Measurements from ENCODE around the gene COL5A1.

COL5A1 gene

GRCh38 chr9:134648701-134649530 is 7.3 kb downstream of the COL5A1 start:
- H3K4ac ChIP-seq (ENCODE audit: low read depth in 1 of 2, low read length in 2 of 2), result no peak overlapping the region
- H3K36me3 ChIP-seq (ENCODE audit: control insufficient read depth in 1 of 2, insufficient read depth in 2 of 2, low read depth in 1 of 2, low read length in 2 of 2), result peaks cover 11 to 61% of the 10 kb centered on the region in 2 experiments
- no peak overlapping the region for H2BK15ac ChIP-seq (ENCODE audit: low read depth, poor library complexity, severe bottlenecking)
- no peaks in the 10 kb centered on the region for H3K27me3 ChIP-seq (ENCODE audit: control insufficient read depth in 1 of 2, insufficient read depth in 1 of 2, low read length in 2 of 2)
- no peak overlapping the region for H4K91ac ChIP-seq (ENCODE audit: low read length)
- H4K8ac ChIP-seq (ENCODE audit: low read length), result no peak overlapping the region
- peak; percentile 76 for DNase-seq
- H3K4me1 ChIP-seq (ENCODE audit: control insufficient read depth, insufficient read depth, low read depth, low read length), result peaks cover 42% of the 10 kb centered on the region
- H3K9ac ChIP-seq (ENCODE audit: low read length), result peak overlapping the region; percentile 20
- H3K79me1 ChIP-seq (replicated peaks; ENCODE audit: low read length, poor library complexity, severe bottlenecking), result peaks cover 31% of the 10 kb centered on the region
- H3K14ac ChIP-seq (ENCODE audit: low read length in 2 of 2), result peak overlapping the region in 1 of 2 experiments; percentile 5
- peak overlapping the region in 1 of 2 experiments; percentile 61 for H3K18ac ChIP-seq (ENCODE audit: low read depth in 1 of 2, low read length in 2 of 2)
- 87% methylated on average over 20 of the region's 20 CpGs for WGBS
- H2AFZ ChIP-seq (ENCODE audit: low read depth, low read length), result no peak overlapping the region
- no peak overlapping the region for H3K27ac ChIP-seq (ENCODE audit: low read length, poor library complexity, severe bottlenecking)
- no peaks in the 10 kb centered on the region for H3K9me3 ChIP-seq (ENCODE audit: control insufficient read depth, low read length)
- H2BK5ac ChIP-seq (ENCODE audit: low read depth, low read length, poor library complexity, severe bottlenecking), result no peak overlapping the region
- H3K4me3 ChIP-seq (ENCODE audit: insufficient read depth in 1 of 2, low read depth in 1 of 2, low read length in 2 of 2), result no peak overlapping the region
- no peak overlapping the region for H3K4me2 ChIP-seq (ENCODE audit: low read length, poor library complexity, severe bottlenecking)
- no peak overlapping the region for H2BK12ac ChIP-seq (ENCODE audit: low read length in 2 of 2)
- no peak overlapping the region for H2BK120ac ChIP-seq (ENCODE audit: low read depth, low read length)
- H2AK5ac ChIP-seq (ENCODE audit: low read length, severe bottlenecking), result no peak overlapping the region
- H3K23ac ChIP-seq (ENCODE audit: low read length in 2 of 2), result no peak overlapping the region

GRCh38 chr9:134650431-134651190 is 9.0 kb downstream of the COL5A1 start:
- no peak overlapping the region for H2BK5ac ChIP-seq (ENCODE audit: low read depth, low read length, poor library complexity, severe bottlenecking)
- H3K9me3 ChIP-seq (ENCODE audit: control insufficient read depth, low read length), result no peaks in the 10 kb centered on the region
- H3K14ac ChIP-seq (ENCODE audit: low read length in 2 of 2), result no peak overlapping the region
- peak overlapping the region in 1 of 2 experiments; percentile 23 for H2BK12ac ChIP-seq (ENCODE audit: low read length in 2 of 2)
- no peak for DNase-seq
- peaks cover 36% of the 10 kb centered on the region for H3K79me1 ChIP-seq (replicated peaks; ENCODE audit: low read length, poor library complexity, severe bottlenecking)
- H4K8ac ChIP-seq (ENCODE audit: low read length), result no peak overlapping the region
- H4K91ac ChIP-seq (ENCODE audit: low read length), result peak overlapping the region; percentile 5
- no peak overlapping the region for H3K27ac ChIP-seq (ENCODE audit: low read length, poor library complexity, severe bottlenecking)
- H3K36me3 ChIP-seq (ENCODE audit: control insufficient read depth in 1 of 2, insufficient read depth in 2 of 2, low read depth in 1 of 2, low read length in 2 of 2), result peaks cover 11 to 64% of the 10 kb centered on the region in 2 experiments
- no peak overlapping the region for H3K4me3 ChIP-seq (ENCODE audit: insufficient read depth in 1 of 2, low read depth in 1 of 2, low read length in 2 of 2)
- H3K4me2 ChIP-seq (ENCODE audit: low read length, poor library complexity, severe bottlenecking), result no peak overlapping the region
- 97% methylated on average over 26 of the region's 26 CpGs for WGBS
- H2AFZ ChIP-seq (ENCODE audit: low read depth, low read length), result no peak overlapping the region
- no peak overlapping the region for H3K23ac ChIP-seq (ENCODE audit: low read length in 2 of 2)
- no peak overlapping the region for H2BK120ac ChIP-seq (ENCODE audit: low read depth, low read length)
- no peak overlapping the region for H2AK5ac ChIP-seq (ENCODE audit: low read length, severe bottlenecking)
- peak overlapping the region in 1 of 2 experiments; percentile 14 for H3K18ac ChIP-seq (ENCODE audit: low read depth in 1 of 2, low read length in 2 of 2)
- no peak overlapping the region for H3K4ac ChIP-seq (ENCODE audit: low read depth in 1 of 2, low read length in 2 of 2)
- no peak overlapping the region for H3K9ac ChIP-seq (ENCODE audit: low read length)
- no peak overlapping the region for H2BK15ac ChIP-seq (ENCODE audit: low read depth, poor library complexity, severe bottlenecking)
- peaks cover 47% of the 10 kb centered on the region for H3K4me1 ChIP-seq (ENCODE audit: control insufficient read depth, insufficient read depth, low read depth, low read length)
- no peaks in the 10 kb centered on the region for H3K27me3 ChIP-seq (ENCODE audit: control insufficient read depth in 1 of 2, insufficient read depth in 1 of 2, low read length in 2 of 2)

- Histone ChIP-seq H2BK12ac (ENCODE audit: low read length in 2 of 2) (no peak overlapping the region), H2BK120ac (ENCODE audit: low read depth, low read length) (no peak overlapping the region), H3K4me1 (ENCODE audit: control insufficient read depth, insufficient read depth, low read depth, low read length) (peaks cover 46% of the 10 kb centered on the region), H3K18ac (ENCODE audit: low read depth in 1 of 2, low read length in 2 of 2) (no peak overlapping the region), H2BK5ac (ENCODE audit: low read depth, low read length, poor library complexity, severe bottlenecking) (no peak overlapping the region), H2AFZ (ENCODE audit: low read depth, low read length) (no peak overlapping the region), H3K4me3 (ENCODE audit: insufficient read depth in 1 of 2, low read depth in 1 of 2, low read length in 2 of 2) (no peak overlapping the region), H3K23ac (ENCODE audit: low read length in 2 of 2) (no peak overlapping the region), H3K4ac (ENCODE audit: low read depth in 1 of 2, low read length in 2 of 2) (no peak overlapping the region), H3K9ac (ENCODE audit: low read length) (peak overlapping the region; percentile 29), H3K27ac (ENCODE audit: low read length, poor library complexity, severe bottlenecking) (no peak overlapping the region), H2AK5ac (ENCODE audit: low read length, severe bottlenecking) (no peak overlapping the region), H3K27me3 (ENCODE audit: control insufficient read depth in 1 of 2, insufficient read depth in 1 of 2, low read length in 2 of 2) (no peaks in the 10 kb centered on the region), H3K79me1 (replicated peaks; ENCODE audit: low read length, poor library complexity, severe bottlenecking) (peaks cover 32% of the 10 kb centered on the region), H4K8ac (ENCODE audit: low read length) (no peak overlapping the region), H3K9me3 (ENCODE audit: control insufficient read depth, low read length) (no peaks in the 10 kb centered on the region), H3K36me3 (ENCODE audit: control insufficient read depth in 1 of 2, insufficient read depth in 2 of 2, low read depth in 1 of 2, low read length in 2 of 2) (peaks cover 11 to 65% of the 10 kb centered on the region in 2 experiments), H3K14ac (ENCODE audit: low read length in 2 of 2) (no peak overlapping the region), H4K91ac (ENCODE audit: low read length) (no peak overlapping the region), H3K4me2 (ENCODE audit: low read length, poor library complexity, severe bottlenecking) (no peak overlapping the region), H2BK15ac (ENCODE audit: low read depth, poor library complexity, severe bottlenecking) (no peak overlapping the region)
- WGBS, result 93% methylated on average over 10 of the region's 10 CpGs
- DNase-seq, result no peak
These were observed 9.8 kb downstream of the COL5A1 start for GRCh38 chr9:134651226-134651905.

All from mesenchymal stem cell (in vitro differentiated cells and primary cell).